HepG2 (cell line): ENCODE measurements around the gene DMPK. TPM values are rescaled to one million over a fixed set of nuclear protein-coding genes. Genes with fewer than 3 reads are reported as not detected.

Source experiments
- ARNT2 ChIP-seq: sonication (generic); formaldehyde crosslinking; IDR thresholded peaks from 2 replicates; pipeline ENCODE4 v1.8.0; 2022; ENCODE audit warnings: mild to moderate bottlenecking, low read depth, missing genetic modification reagents, moderate library complexity
- ATF7 ChIP-seq, 2 experiments: fragments of 450-650 bp in 1 of 2; sonication (generic) in 1 of 2; formaldehyde crosslinking in 1 of 2; IDR thresholded peaks; 2 replicates each; pipeline versions ENCODE4 v1.4.0 to v1.6.1; 2016 to 2020; ENCODE audit warnings: antibody characterized with exemption in 1 of 2, mild to moderate bottlenecking in 1 of 2, missing genetic modification reagents in 1 of 2
- BRCA1 ChIP-seq: sonication (generic); formaldehyde crosslinking; IDR thresholded peaks from 2 replicates; pipeline ENCODE4 v1.4.0; 2020; ENCODE audit warnings: missing genetic modification reagents
- DRAP1 ChIP-seq: IDR thresholded peaks from 2 replicates; pipeline ENCODE4 v1.6.1; 2016; ENCODE audit warnings: missing genetic modification reagents, missing compliant biosample characterization
- E2F5 ChIP-seq: sonication (generic); formaldehyde crosslinking; conservative IDR thresholded peaks from 2 replicates; pipeline ENCODE4 v1.4.0; 2020; ENCODE audit warnings: missing genetic modification reagents
- KLF6 ChIP-seq: IDR thresholded peaks from 2 replicates; pipeline ENCODE4 v1.8.0; 2016; ENCODE audit warnings: missing biosample characterization, missing genetic modification reagents
- SAP130 ChIP-seq: IDR thresholded peaks from 2 replicates; pipeline ENCODE4 v1.6.1; 2016; ENCODE audit warnings: low read depth
- SIN3B ChIP-seq: fragments of 150-350 bp; IDR thresholded peaks from 2 replicates; pipeline ENCODE4 v1.6.1; 2014; ENCODE audit warnings: low read length
- SP2 ChIP-seq: sonication (generic); formaldehyde crosslinking; IDR thresholded peaks from 2 replicates; pipeline ENCODE4 v1.5.1; 2020; ENCODE audit warnings: mild to moderate bottlenecking, missing genetic modification reagents
- TAF1 ChIP-seq: sonication (generic); formaldehyde crosslinking; IDR thresholded peaks from 2 replicates; pipeline ENCODE4 v1.4.0; 2020; ENCODE audit warnings: missing genetic modification reagents
- ZC3H13 ChIP-seq: sonication (generic); formaldehyde crosslinking; IDR thresholded peaks from 2 replicates; pipeline ENCODE4 v1.8.1; 2023; ENCODE audit warnings: mild to moderate bottlenecking, missing genetic modification reagents, moderate library complexity
- ZNF234 ChIP-seq: sonication (generic); formaldehyde crosslinking; conservative IDR thresholded peaks from 2 replicates; pipeline ENCODE4 v1.5.1; 2020; ENCODE audit warnings: mild to moderate bottlenecking, missing genetic modification reagents
- ZNF263 ChIP-seq: sonication (generic); formaldehyde crosslinking; IDR thresholded peaks from 2 replicates; pipeline ENCODE4 v1.4.0; 2020; ENCODE audit warnings: missing genetic modification reagents
- ZNF609 ChIP-seq: sonication (generic); formaldehyde crosslinking; IDR thresholded peaks from 2 replicates; pipeline ENCODE4 v1.4.0; 2020; ENCODE audit warnings: mild to moderate bottlenecking, missing genetic modification reagents, borderline replicate concordance
- polyA plus RNA-seq, 8 experiments: library from polyadenylated mRNA; depleted of rRNA in 3 of 8; stranded (reverse) in 7 of 8; unstranded in 1 of 8; fragments of >200 nt; fragmentation: Illumina TruSeq in 4 of 8; extraction: Trizol in 4 of 8; gene quantifications; 2 replicates each; pipeline versions ENCODE4 v1.2.1 to v1.2.3, GENCODE V29; 2011 to 2016; ENCODE audit warnings: low read depth in 4 of 8, missing spikeins in 1 of 8, mixed read lengths in 1 of 8; ENCODE audit not compliant: insufficient read depth in 1 of 8
- total RNA-seq, 5 experiments: library from RNA; depleted of rRNA; stranded (reverse); fragments of >200 nt; fragmentation: Illumina TruSeq; extraction: Trizol; gene quantifications; 2 replicates each; pipeline ENCODE4 v1.2.3, GENCODE V29; 2016; ENCODE audit warnings: low read depth in 1 of 5
- TF ChIP-seq, protein P1 (sequence below): sonication (generic); formaldehyde crosslinking; IDR thresholded peaks from 2 replicates; pipeline ENCODE4 v1.4.0; 2020; ENCODE audit warnings: missing genetic modification reagents

The DMPK gene
- total and polyA plus RNA-seq, 2 of the 13 experiments (the other 11 are each of a cell fraction or from before 2014, with no cell fraction given) = 5.3 to 8.8 TPM

GRCh38 chr19:45781214-45782161, 802 bp downstream of the DMPK start (continued):
- TF ChIP-seq DRAP1 (CRISPR knock-in tag) (no peak), ZNF263 (no peak), ZNF609 (CRISPR knock-in tag) (no peak), BRCA1 (CRISPR knock-in tag) (no peak), KLF6 (CRISPR knock-in tag) (no peak), E2F5 (CRISPR knock-in tag) (no peak), SP2 (CRISPR knock-in tag) (no peak), ZC3H13 (peak; percentile 60; the same call in 1 of the 2 replicates), ATF7 (IDR thresholded peaks at IDR 0.05) (no peak), ATF7 (CRISPR knock-in tag; IDR thresholded peaks at IDR 0.05) (no peak), TAF1 (CRISPR knock-in tag) (no peak; the same call in 1 of the 2 replicates), ZNF234 (CRISPR knock-in tag) (no peak), SIN3B (no peak), ARNT2 (CRISPR knock-in tag) (no peak), SAP130 (CRISPR knock-in tag) (no peak)
- TF ChIP-seq, protein P1, sequence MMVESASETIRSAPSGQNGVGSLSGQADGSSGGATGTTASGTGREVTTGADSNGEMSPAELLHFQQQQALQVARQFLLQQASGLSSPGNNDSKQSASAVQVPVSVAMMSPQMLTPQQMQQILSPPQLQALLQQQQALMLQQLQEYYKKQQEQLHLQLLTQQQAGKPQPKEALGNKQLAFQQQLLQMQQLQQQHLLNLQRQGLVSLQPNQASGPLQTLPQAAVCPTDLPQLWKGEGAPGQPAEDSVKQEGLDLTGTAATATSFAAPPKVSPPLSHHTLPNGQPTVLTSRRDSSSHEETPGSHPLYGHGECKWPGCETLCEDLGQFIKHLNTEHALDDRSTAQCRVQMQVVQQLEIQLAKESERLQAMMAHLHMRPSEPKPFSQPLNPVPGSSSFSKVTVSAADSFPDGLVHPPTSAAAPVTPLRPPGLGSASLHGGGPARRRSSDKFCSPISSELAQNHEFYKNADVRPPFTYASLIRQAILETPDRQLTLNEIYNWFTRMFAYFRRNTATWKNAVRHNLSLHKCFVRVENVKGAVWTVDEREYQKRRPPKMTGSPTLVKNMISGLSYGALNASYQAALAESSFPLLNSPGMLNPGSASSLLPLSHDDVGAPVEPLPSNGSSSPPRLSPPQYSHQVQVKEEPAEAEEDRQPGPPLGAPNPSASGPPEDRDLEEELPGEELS (CRISPR knock-in tag) = no peak
